H1 (cell line): ENCODE results near the gene CDT1. TPM values are rescaled to one million over a fixed set of nuclear protein-coding genes. Genes with fewer than 3 reads are reported as not detected.
A peak's percentile ranks its signal among the peaks of the same experiment; 100 is the strongest.

Experiments
- CTCF ChIA-PET: fragments of 300-600 bp; sonication (Branson Sonifier 250); formaldehyde crosslinking; loops from one replicate; lab custom pipeline; 2021; ENCODE audit not compliant: partially characterized antibody; lab: Charles Lee
- POLR2A ChIA-PET: fragments of 300-600 bp; sonication (Branson Sonifier 250); formaldehyde crosslinking; loops from one replicate; lab custom pipeline; 2021; ENCODE audit warnings: inconsistent platforms; ENCODE audit not compliant: partially characterized antibody; lab: Charles Lee
- DNase-seq, 2 experiments: peaks; one replicate each; pipeline versions ENCODE4 v3.0.0 to v3.0.0-alpha.2; 2010 to 2022; ENCODE audit warnings: low spot score in 2 of 2, low read depth in 1 of 2, mixed read lengths in 1 of 2
- FAIRE-seq: peaks from 2 replicates; lab custom pipeline; 2011; peaks lifted over from hg19 to GRCh38; lab: Jason Lieb, UNC
- H2AFZ ChIP-seq: 2 replicates; pipeline ENCODE4 v1.8.1; 2012; ENCODE audit warnings: low read length, inconsistent platforms
- H2AK5ac ChIP-seq: 2 replicates; pipeline ENCODE4 v1.6.1; 2013; ENCODE audit warnings: low read depth, low read length
- H2BK120ac ChIP-seq: replicated peaks from 2 replicates; pipeline ENCODE3; 2013; ENCODE audit warnings: low read depth, low read length, inconsistent platforms
- H2BK12ac ChIP-seq: 2 replicates; pipeline ENCODE4 v1.6.1; 2013; ENCODE audit warnings: low read depth, low read length
- H2BK15ac ChIP-seq: 2 replicates; pipeline ENCODE4 v1.6.1; 2013; ENCODE audit warnings: low read length
- H2BK20ac ChIP-seq: 2 replicates; pipeline ENCODE4 v1.6.1; 2013; ENCODE audit warnings: low read length
- H2BK5ac ChIP-seq: 2 replicates; pipeline ENCODE4 v1.6.1; 2013; ENCODE audit warnings: low read depth, low read length
- H3K14ac ChIP-seq: 2 replicates; pipeline ENCODE4 v1.6.1; 2013; ENCODE audit warnings: inconsistent platforms; ENCODE audit not compliant: insufficient read length
- H3K18ac ChIP-seq: 2 replicates; pipeline ENCODE4 v1.6.1; 2013; ENCODE audit warnings: low read length; ENCODE audit errors: extremely low read depth
- H3K23ac ChIP-seq: 2 replicates; pipeline ENCODE4 v1.6.1; 2013; ENCODE audit warnings: inconsistent platforms; ENCODE audit not compliant: insufficient read length
- H3K23me2 ChIP-seq: 2 replicates; pipeline ENCODE4 v1.6.1; 2013; ENCODE audit warnings: low read depth, low read length
- H3K27ac ChIP-seq: 2 replicates; pipeline ENCODE4 v1.6.1; 2011; ENCODE audit warnings: low read depth, low read length, inconsistent platforms
- H3K27me3 ChIP-seq, 4 experiments: replicated peaks in 1 of 4; 1 replicate in 1 of 4; 2 replicates in 3 of 4; pipeline versions ENCODE4 v1.6.1 to v1.8.1; 2011 to 2013; ENCODE audit warnings: low read length in 3 of 4, mild to moderate bottlenecking in 3 of 4, inconsistent platforms in 2 of 4, mixed read lengths in 2 of 4, moderate library complexity in 1 of 4; ENCODE audit not compliant: control insufficient read depth in 3 of 4, insufficient read depth in 3 of 4; ENCODE audit errors: extremely low read depth in 1 of 4
- H3K36me3 ChIP-seq, 4 experiments: 2 replicates each; pipeline versions ENCODE4 v1.6.1 to v1.8.1; 2011 to 2013; ENCODE audit warnings: mild to moderate bottlenecking in 4 of 4, low read length in 3 of 4, moderate library complexity in 2 of 4, control low read depth in 1 of 4, inconsistent platforms in 1 of 4; ENCODE audit not compliant: insufficient read depth in 4 of 4, control insufficient read depth in 2 of 4
- H3K4ac ChIP-seq: replicated peaks from 2 replicates; pipeline ENCODE3; 2013; ENCODE audit warnings: low read length, low read depth, mixed read lengths, inconsistent platforms; ENCODE audit not compliant: insufficient read length
- H3K4me1 ChIP-seq, 4 experiments: replicated peaks in 1 of 4; 1 replicate in 1 of 4; 2 replicates in 3 of 4; pipeline versions ENCODE4 v1.6.1 to v1.8.1; 2011 to 2013; ENCODE audit warnings: low read length in 3 of 4, inconsistent platforms in 2 of 4, mixed read lengths in 1 of 4; ENCODE audit not compliant: insufficient read depth in 4 of 4, control insufficient read depth in 3 of 4
- H3K4me2 ChIP-seq, 2 experiments: 2 replicates each; pipeline versions ENCODE4 v1.6.1 to v1.8.1; 2011 to 2013; ENCODE audit warnings: low read depth in 2 of 2, low read length in 2 of 2, control low read depth in 1 of 2, inconsistent platforms in 1 of 2, mild to moderate bottlenecking in 1 of 2; ENCODE audit not compliant: insufficient read depth in 1 of 2
- H3K4me3 ChIP-seq, 4 experiments: fragments of 200-600, 300-600 bp in 1 of 4; sonication (generic), shearing (Covaris generic), sonication (Bioruptor Twin) in 1 of 4; 2 replicates each; pipeline versions ENCODE4 v1.5.1 to v1.8.1; 2011 to 2016; ENCODE audit warnings: low read length in 4 of 4, low read depth in 3 of 4, control low read depth in 2 of 4, inconsistent platforms in 2 of 4, mild to moderate bottlenecking in 2 of 4, mixed read lengths in 1 of 4, moderate library complexity in 1 of 4; ENCODE audit not compliant: insufficient read depth in 2 of 4; ENCODE audit errors: extremely low read depth in 1 of 4
- H3K56ac ChIP-seq: replicated peaks from 2 replicates; pipeline ENCODE3; 2013; ENCODE audit warnings: low read depth, mild to moderate bottlenecking, mixed read lengths, low read length, inconsistent platforms; ENCODE audit not compliant: insufficient read length
- H3K79me1 ChIP-seq: 2 replicates; pipeline ENCODE4 v1.6.1; 2013; ENCODE audit warnings: low read depth, low read length, control low read depth
- H3K79me2 ChIP-seq, 2 experiments: 2 replicates each; pipeline versions ENCODE4 v1.6.1 to v1.8.1; 2012 to 2013; ENCODE audit warnings: low read length in 2 of 2, mild to moderate bottlenecking in 2 of 2, inconsistent platforms in 1 of 2; ENCODE audit not compliant: insufficient read depth in 2 of 2, control insufficient read depth in 1 of 2
- H3K9ac ChIP-seq, 4 experiments: replicated peaks in 1 of 4; 1 replicate in 1 of 4; 2 replicates in 3 of 4; pipeline versions ENCODE4 v1.6.1 to v1.8.1; 2011 to 2013; ENCODE audit warnings: low read depth in 3 of 4, low read length in 3 of 4, control low read depth in 2 of 4, mild to moderate bottlenecking in 2 of 4, moderate library complexity in 2 of 4, inconsistent platforms in 1 of 4; ENCODE audit errors: extremely low read depth in 1 of 4
- H3K9me3 ChIP-seq, 2 experiments: 2 replicates each; pipeline versions ENCODE4 v1.6.1 to v1.8.1; 2012 to 2013; ENCODE audit warnings: mild to moderate bottlenecking in 2 of 2, moderate library complexity in 2 of 2, control low read depth in 1 of 2, inconsistent platforms in 1 of 2, low read depth in 1 of 2, low read length in 1 of 2, mixed read lengths in 1 of 2; ENCODE audit not compliant: insufficient read depth in 2 of 2
- H4K20me1 ChIP-seq, 2 experiments: replicated peaks in 1 of 2; 2 replicates each; pipeline versions ENCODE3 to v1.8.1; 2011 to 2013; ENCODE audit warnings: inconsistent platforms in 2 of 2, low read length in 2 of 2, mild to moderate bottlenecking in 1 of 2; ENCODE audit not compliant: insufficient read depth in 2 of 2, control insufficient read depth in 1 of 2
- H4K5ac ChIP-seq: 2 replicates; pipeline ENCODE4 v1.6.1; 2013; ENCODE audit warnings: low read length, low read depth, mixed read lengths, inconsistent platforms; ENCODE audit not compliant: insufficient read length
- H4K8ac ChIP-seq: 2 replicates; pipeline ENCODE4 v1.8.0; 2013; ENCODE audit warnings: mild to moderate bottlenecking, moderate library complexity, low read length, inconsistent platforms; ENCODE audit not compliant: insufficient read depth; ENCODE audit errors: extremely low read depth
- H4K91ac ChIP-seq: replicated peaks from 2 replicates; pipeline ENCODE3; 2013; ENCODE audit warnings: low read length, mixed read lengths, inconsistent platforms; ENCODE audit not compliant: insufficient read length
- BCL11A ChIP-seq, 2 experiments: IDR thresholded peaks; one replicate each; pipeline ENCODE4 v1.6.1; 2011; ENCODE audit warnings: low read depth in 2 of 2, low read length in 2 of 2, mild to moderate bottlenecking in 2 of 2
- WGBS, 2 experiments: shearing (Covaris generic) in 1 of 2; methylation state at CpG; one replicate each; pipeline versions ENCODE4 v1.1.6 to v1.1.7; 2013 to 2015; ENCODE audit warnings: low lambda C conversion rate in 2 of 2, mixed read lengths in 2 of 2, inconsistent platforms in 1 of 2, low coverage in 1 of 2, missing lambda C conversion rate in 1 of 2; ENCODE audit not compliant: insufficient replicate concordance in 2 of 2, insufficient coverage in 1 of 2, insufficient read length in 1 of 2; ENCODE audit errors: extremely low coverage in 1 of 2, missing lambda C conversion rate in 1 of 2; 5-methylcytosine and 5-hydroxymethylcytosine counted together
- polyA plus RNA-seq, 7 experiments: library from polyadenylated mRNA; depleted of rRNA in 3 of 7; stranded (reverse) in 5 of 7; unstranded in 2 of 7; fragments of >200 nt in 5 of 7; fragments of 200-250 nt in 2 of 7; gene quantifications; 1 replicate in 5 of 7; 2 replicates in 1 of 7; 4 replicates in 1 of 7; pipeline versions ENCODE4 v1.2.1 to v1.2.3, GENCODE V29; 2011 to 2013; ENCODE audit warnings: missing spikeins in 2 of 7, mixed read lengths in 2 of 7
- total RNA-seq: library from RNA; stranded (reverse); fragmentation: NEBNext Ultra II Directional; extraction: Animal tissue kit (Norgen Biotek cat#: 25700); gene quantifications from 2 replicates; pipeline ENCODE4 v1.2.1, GENCODE V29; 2021
- TF ChIP-seq, protein P1 (sequence below): IDR thresholded peaks from 2 replicates; pipeline ENCODE4 v1.6.1; 2012; ENCODE audit warnings: inconsistent platforms
- TF ChIP-seq, protein P2 (sequence below): IDR thresholded peaks from 2 replicates; pipeline ENCODE4 v1.6.1; 2012; ENCODE audit warnings: low read length, inconsistent platforms

The CDT1 gene
- total and polyA plus RNA-seq, 2 of the 8 experiments (the other 6 are each of a cell fraction or from before 2014, with no cell fraction given): 76.7 to 95.4 TPM

DNA sequence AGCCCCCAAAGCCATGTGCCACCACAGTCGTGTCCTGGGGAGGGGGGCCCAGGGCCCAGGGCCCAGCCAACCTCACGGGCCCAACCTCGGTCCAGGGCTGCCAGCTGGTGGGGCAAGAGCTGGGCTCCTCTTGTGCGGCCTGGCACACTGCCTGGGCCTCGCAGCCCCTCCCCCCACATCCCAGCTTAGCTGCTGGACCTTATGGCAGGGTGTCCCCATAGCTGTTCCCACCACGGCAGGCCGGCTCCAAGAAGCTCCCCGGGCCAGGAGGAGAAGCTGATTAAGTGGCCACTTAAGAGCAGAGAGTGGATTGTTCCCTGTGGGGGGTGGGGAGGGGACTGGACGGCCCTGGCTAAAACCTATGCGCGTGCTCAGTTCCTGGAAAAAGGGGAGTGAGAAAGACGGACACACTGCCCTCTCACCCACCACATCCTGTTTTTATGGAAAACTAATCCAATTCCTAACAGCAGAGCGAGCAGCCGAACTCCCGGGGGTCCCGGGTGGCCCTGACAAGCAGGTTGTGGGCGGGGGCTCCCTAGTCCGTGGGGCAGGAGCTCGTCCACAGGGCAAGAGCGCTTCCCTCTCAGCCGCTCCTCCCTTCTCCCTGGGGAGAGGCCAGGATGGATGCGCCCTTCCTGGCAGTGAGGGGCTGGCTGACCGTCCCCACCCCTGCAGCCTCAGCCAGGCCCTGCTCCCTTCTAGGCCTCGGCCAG lies 35.4 kb upstream of the CDT1 start:
- Histone ChIP-seq H3K79me2 (peaks cover 0 to 6% of the 10 kb centered on the region in 2 experiments; a peak in 1 of 4 replicates), H3K9me3 (no peaks in the 10 kb centered on the region), H3K18ac (no peak overlapping the region; the same call in none of the 2 replicates), H3K9ac (no peak overlapping the region; a peak in 1 of 7 replicates), H2AK5ac (no peak overlapping the region), H3K36me3 (no peaks in the 10 kb centered on the region), H3K56ac (no peak overlapping the region), H3K27me3 (no peaks in the 10 kb centered on the region), H2BK5ac (peak overlapping the region; percentile 60; the same call in 1 of the 2 replicates), H3K4me3 (no peak overlapping the region), H3K23me2 (no peaks in the 10 kb centered on the region; the same call in 1 of the 2 replicates), H3K23ac (no peak overlapping the region), H4K5ac (no peak overlapping the region), H3K4ac (no peak overlapping the region), H4K91ac (peak overlapping the region; percentile 26), H3K4me2 (no peak overlapping the region), H3K14ac (no peak overlapping the region), H2BK20ac (no peak overlapping the region), H3K79me1 (peaks cover 5% of the 10 kb centered on the region; the same call in 1 of the 2 replicates), H2AFZ (no peak overlapping the region), H3K27ac (no peak overlapping the region), H4K20me1 (peaks cover 2 to 5% of the 10 kb centered on the region in 2 experiments), H4K8ac (peak overlapping the region; percentile 28; the same call in 1 of the 2 replicates), H3K4me1 (peaks cover 9 to 53% (median 37%) of the 10 kb centered on the region in 4 experiments), H2BK120ac (no peak overlapping the region), H2BK15ac (peak overlapping the region; percentile 53), H2BK12ac (0 out of 2 replicates have a peak overlapping the region, but pooled peaks have one; percentile 17)
- WGBS, 2 experiments: 77% methylated on average over 21 of the region's 24 CpGs; no CpG with 5 or more reads in 1 of the 2 experiments
- no peak for TF ChIP-seq BCL11A (IDR thresholded peaks at IDR 0.05; ENCODE audit: low read depth in 2 of 2, low read length in 2 of 2)
- TF ChIP-seq, protein P1, sequence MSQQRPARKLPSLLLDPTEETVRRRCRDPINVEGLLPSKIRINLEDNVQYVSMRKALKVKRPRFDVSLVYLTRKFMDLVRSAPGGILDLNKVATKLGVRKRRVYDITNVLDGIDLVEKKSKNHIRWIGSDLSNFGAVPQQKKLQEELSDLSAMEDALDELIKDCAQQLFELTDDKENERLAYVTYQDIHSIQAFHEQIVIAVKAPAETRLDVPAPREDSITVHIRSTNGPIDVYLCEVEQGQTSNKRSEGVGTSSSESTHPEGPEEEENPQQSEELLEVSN: 0 out of 2 replicates have a peak, but pooled peaks have one; percentile 1
- TF ChIP-seq, protein P2, sequence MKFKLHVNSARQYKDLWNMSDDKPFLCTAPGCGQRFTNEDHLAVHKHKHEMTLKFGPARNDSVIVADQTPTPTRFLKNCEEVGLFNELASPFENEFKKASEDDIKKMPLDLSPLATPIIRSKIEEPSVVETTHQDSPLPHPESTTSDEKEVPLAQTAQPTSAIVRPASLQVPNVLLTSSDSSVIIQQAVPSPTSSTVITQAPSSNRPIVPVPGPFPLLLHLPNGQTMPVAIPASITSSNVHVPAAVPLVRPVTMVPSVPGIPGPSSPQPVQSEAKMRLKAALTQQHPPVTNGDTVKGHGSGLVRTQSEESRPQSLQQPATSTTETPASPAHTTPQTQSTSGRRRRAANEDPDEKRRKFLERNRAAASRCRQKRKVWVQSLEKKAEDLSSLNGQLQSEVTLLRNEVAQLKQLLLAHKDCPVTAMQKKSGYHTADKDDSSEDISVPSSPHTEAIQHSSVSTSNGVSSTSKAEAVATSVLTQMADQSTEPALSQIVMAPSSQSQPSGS: no peak
- no peak for DNase-seq
- FAIRE-seq: no peak
- CTCF ChIA-PET: interaction anchor here (0.8 to 14.1 kb wide), 7 partner anchors 9 to 51 kb away, joined by 3 to 146 read pairs (median 6); no protein-coding TSS in a partner anchor
- POLR2A ChIA-PET: interaction anchor here (0.6 to 2.2 kb wide), 9 partner anchors 10 to 234 kb away, joined by 3 to 10 read pairs (median 4); no protein-coding TSS in a partner anchor
